HG03558 (cell line): ENCODE measurements around the gene CREB3L1.

Source experiments
- ATAC-seq: cut with Tn5 transposase; IDR thresholded peaks from one replicate; pipeline ENCODE4 v1.9.1; 2021; ENCODE audit warnings: moderate number of reproducible peaks; ENCODE audit not compliant: unreplicated experiment; ENCODE audit errors: extremely low read depth

Gene CREB3L1

DNA sequence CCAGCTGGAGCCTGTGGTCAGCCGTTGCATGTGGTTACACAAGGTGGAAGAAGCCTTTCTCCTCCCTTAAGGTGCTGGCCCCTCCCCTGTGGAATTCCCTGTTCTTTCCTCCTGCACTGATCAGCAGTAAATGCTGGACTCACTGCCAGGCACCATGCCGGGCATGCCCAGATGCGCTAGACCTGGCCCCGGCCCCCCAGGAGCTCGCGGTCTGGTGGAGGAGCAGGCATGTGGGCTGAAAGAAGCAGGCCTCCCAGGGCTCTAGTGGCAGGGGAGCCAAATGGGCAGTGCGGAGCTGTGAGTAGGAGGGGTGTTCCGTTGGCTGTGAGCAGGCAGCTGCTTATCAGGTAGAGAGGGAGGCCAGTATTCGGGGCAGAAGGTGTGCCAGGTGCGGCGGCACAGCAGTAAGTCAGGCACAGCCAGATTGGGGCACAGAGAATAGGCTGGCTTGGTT is 80.0 kb downstream of the CREB3L1 start:
- ATAC-seq: no peak

DNA sequence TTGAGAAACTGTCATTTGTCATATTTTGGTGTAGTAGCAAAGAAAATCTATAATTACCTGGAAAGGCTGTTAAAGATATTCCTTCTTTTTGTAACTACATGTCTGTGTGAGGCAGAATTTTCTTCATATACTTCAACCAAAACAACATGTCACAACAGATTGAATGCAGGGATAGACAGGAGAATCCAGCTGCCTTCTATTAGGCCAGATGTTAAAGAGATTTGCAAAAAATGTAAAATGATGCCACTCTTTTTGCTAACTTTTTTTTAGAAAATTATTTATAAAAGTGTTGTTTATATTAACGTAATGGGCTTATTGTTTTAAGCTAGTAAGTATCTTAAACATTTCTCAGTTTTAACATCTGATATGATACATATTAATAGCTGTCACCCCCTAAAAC is 82.5 kb downstream of the CREB3L1 start:
- ATAC-seq: no peak

DNA sequence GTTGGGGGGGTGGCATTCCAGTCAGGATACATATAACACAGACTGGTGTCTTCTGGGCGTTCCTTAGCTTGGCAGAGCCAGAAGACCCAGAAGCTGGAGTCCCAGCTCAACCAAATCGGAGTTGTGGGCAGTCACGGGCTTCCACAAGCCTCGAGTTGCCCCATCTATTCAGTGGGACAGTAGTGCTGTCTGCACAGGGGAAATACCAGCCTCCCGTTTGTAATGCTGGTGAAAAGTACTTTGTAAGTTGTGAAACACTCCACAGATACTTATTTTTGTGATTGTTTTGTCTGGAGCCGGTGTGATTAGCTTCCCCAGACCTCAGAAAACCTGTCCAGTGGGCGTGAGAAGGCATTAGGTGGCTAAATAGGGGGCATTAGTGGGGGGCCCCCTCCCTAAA is 83.4 kb downstream of the CREB3L1 start:
- ATAC-seq: no peak

DNA sequence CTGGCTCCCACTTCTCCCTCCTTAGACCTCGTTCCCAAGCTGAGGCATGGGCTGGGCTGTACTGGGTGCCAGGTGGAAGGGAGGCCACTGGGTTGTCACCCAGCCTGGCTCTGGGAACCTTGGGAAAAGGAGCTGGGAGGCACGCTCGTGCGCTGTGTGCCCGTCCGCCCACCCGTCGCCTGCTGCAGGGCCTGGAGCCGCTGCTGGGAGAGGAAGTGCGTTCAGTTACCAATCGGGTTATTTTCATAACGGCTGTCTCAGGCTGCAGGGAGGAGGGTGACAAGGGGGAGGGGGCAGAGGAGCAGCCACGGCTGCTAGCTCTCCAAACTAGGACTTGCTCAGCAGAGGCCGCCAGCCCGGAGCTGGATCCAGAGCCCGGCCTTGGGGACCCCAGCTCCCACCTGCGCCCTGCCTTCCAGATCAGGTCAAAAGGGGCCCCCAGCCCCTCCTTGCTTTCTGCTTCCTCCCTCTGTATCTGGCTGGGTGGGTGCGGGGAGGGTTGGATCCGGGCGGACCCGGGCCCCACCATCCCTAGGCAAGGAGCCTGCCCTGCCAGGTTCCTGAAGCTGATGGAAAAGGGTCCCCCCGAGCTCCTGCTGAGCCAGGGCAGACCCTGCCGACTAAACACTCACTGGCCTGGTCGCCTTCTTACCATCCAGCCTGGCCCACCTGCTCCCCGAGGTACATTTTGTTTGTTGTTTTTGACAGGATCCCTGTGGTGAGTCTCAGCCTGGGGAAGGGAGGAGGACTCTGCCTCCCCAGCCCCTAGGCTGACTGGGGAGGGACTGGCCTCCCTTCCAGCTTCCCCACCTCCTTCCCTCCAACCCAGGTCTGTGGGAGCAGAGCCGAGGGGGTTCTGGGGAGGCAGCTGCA is 84.1 kb downstream of the CREB3L1 start:
- peak; percentile 69 for ATAC-seq

DNA sequence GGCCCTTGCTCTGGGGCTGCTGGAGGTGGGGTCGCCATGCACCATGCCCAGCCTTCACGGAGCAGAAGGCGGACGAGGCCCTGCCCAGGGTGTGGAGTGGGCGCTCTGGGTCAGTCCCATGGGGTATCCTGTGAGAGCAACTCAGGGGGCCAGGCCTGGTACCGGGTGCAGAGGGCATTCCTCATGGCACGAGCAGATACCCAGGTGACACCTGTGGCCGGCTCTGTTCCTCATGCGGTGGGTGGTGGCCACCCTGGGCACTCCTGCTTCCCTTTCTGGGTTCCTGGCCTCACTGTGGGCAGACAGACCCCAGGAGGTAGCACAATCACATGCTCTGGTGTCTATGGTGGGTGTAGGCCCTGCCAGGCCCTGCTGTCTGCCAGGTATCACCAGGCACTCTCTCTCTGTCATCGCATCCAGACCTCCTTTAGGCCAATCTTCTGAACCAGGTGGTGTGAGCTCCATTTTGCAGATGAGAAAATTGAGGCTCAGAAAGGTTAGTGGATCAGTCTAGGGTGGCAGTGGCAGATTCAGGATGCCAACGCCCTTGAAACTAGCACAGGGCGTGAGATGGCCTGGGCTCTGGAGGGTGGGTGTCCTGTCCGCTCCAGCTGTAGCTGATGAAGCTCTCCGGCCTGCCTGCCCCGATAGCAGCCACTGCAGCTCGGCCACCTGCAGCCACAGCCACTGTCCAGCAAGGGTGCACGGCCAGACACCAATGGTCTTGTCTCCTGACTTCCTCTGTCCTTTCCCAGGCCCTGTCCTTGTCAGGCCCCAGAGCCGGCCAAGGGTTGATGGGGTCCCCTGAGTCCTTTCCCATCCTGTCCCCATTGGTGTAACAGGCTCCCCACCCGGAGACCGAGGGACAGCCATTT is 84.9 kb downstream of the CREB3L1 start:
- ATAC-seq: no peak

DNA sequence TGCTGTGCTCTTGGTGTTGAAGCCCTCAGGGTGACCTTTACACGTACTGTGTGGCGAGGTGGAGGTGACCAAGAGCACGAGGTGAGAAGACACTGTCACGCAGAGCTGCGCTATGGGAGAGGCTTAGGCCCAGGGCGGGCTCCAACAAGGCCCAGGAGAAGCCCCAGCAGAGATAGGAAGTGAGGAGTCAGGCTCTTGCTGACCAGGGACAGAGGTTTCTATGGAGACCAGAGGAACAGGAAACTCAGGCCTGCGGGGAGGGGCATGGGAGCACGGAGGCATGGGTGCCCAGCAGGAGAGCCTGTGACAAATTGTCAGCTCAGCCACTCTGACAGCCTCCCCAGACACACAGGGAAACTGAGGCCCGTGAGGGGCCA is 85.6 kb downstream of the CREB3L1 start:
- no peak for ATAC-seq

DNA sequence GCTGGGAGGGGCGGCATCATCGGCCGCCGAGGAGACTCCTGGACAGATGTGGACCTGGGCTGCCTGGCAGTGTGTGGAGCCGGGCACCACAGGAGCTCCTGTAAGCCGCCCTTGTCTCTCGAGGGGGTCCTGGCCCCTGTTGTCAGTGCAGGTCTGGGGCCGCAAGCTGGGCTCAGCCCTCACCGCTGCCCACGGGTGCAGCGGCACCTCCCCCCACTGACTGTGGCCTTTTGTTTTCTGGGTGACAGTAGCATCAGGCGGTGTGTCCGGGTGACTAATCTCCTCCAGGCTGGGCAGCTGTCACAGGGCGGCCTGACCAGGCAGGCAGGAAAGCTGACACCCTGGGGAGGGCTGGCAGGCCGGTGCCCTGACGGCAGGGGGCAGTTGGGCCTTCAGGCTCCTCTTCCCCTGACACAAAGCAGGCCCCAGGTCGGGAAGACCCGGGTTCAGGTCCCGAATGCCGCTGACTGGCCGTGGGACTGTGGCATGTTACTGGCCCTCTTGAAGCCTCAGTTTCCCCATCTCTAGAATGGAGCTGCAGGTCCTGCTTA is 86.1 kb downstream of the CREB3L1 start:
- ATAC-seq: no peak

DNA sequence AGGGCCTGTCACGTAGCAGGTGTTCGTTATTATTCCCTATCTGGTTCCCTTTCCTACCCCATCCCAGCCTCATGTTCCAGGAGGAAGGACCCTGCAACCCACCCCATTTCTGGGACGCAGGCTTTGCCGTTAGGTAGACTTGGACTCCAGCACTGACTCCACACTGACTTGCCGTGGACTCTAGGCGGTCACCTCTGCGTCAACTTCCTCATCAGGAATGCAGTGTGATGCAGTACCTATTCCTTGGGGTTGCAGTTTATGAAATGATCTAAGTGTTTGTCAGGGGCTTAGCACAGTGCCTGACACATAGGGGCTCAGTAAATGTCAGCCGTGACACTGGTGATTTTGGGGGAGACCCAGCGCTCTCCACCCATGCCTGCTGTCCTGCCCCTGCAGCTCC is 86.6 kb downstream of the CREB3L1 start:
- ATAC-seq: no peak

DNA sequence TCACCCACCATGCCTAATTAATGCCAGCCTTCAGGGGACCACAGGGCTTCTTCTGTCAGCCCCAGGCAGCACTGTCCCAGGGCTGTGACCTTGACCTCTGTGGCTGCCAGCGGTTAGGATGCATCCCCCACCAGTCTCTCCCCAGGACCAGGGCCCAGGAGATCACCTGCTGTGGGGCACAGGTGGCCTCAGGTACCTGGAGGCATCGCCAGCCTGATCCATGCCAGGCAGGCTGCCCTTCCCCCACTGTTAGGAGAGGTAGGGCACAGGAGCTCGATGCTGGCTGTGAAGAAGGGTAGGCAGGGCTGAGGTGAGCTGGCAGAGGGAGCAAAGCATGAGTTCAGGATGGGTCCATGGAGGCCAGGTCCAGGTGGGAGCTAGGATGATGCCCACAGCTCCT is 87.3 kb downstream of the CREB3L1 start:
- ATAC-seq: no peak

DNA sequence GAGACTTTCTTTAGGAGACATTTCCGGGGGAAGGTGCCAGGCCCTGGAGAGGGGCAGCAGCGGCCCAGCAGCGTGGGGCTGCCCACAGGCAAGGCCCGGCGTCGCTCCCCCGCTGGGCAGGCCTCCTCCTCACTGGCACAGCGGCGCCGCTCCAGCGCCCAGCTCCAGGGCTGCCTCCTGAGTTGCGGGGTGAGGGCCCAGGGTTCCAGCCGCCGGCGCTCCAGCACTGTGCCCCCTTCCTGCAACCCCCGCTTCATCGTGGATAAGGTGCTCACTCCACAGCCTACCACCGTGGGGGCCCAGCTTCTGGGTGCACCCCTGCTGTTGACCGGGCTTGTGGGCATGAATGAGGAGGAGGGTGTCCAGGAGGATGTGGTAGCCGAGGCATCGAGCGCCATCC is 88.8 kb downstream of the CREB3L1 start:
- no peak for ATAC-seq

DNA sequence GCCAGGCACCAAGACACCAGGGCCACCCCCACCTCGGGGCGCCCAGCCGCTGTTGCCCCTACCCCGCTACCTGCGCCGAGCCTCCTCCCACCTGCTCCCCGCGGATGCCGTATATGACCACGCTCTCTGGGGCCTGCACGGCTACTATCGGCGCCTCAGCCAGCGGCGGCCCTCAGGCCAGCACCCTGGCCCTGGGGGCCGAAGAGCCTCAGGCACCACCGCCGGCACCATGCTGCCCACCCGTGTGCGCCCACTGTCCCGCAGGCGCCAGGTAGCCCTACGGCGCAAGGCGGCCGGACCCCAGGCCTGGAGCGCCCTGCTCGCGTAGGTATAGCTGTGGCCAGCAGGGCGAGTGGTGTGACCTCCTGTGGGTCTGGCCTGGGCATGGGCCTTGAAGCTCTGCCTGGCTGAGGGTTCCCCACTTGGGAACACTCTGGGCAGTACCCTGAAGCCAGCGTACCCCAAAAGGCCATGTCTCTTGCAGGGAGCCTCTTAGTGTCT is 89.2 kb downstream of the CREB3L1 start:
- ATAC-seq: no peak

DNA sequence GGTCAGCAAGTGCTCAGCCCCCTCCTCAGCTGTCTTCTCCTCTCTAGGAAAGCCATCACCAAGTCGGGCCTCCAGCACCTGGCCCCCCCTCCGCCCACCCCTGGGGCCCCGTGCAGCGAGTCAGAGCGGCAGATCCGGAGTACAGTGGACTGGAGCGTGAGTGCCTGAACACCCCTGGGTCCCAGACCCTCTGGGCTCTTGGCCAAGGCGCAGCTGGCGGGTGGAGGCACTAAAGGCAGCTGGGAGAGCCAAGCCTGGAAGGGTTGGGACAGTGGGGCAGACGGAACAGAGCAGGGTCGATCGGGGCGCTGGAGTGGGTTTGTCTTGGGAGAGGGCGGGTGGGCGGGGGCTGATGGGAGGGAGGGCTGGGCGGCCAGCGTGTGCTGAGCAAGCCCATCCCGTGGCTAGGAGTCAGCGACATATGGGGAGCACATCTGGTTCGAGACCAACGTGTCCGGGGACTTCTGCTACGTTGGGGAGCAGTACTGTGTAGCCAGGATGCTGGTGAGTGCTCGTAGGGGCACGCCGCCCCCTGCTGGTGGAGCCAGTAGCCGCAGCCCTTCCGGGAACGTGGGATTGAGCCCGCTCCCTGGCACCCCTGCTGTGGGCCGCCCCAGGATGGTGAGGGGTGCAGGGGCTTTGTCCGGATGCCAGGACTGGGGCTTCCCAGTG is 89.9 kb downstream of the CREB3L1 start:
- no peak for ATAC-seq

DNA sequence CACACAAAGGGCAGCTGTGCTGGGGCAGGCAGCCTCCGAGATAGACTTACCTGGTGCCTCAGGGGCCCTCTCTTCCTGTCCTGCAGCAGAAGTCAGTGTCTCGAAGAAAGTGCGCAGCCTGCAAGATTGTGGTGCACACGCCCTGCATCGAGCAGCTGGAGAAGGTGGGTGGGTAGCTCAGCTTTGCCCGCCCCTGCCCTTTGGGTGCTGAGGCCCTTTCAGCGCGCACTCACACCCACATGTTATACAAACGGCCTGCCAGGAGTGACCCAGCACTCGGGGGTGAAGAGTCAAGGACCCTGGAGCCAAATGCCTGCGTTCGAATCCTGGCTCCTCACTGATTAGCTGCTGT is 90.4 kb downstream of the CREB3L1 start:
- no peak for ATAC-seq

DNA sequence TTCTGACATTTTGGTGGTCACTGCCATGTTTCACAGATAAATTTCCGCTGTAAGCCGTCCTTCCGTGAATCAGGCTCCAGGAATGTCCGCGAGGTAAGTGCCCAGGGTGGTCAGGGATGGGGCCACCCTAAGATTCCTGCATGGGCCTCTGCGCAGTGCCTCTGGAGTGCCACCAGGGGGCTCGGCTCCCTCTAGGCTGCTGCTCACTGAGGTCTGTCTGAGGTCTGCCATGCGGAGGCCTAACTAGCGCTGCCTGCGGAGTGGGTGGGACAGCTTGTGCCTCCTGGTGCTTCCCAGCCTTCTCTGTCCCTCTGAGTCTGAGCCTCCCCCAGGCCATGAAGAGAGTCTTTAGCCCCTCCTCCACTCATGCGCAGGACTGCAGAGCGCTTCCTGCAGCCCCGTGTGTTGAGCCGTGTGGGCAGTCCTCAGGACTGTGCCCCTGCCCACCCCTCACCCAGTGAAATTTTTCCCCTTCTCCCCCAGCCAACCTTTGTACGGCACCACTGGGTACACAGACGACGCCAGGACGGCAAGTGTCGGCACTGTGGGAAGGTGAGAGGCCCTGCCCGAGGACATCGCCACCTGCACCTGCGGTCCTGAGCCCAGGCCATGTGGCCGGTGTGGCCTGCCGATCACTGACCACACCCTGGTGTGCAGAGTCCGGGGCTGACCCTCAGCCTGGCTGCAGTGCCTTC is 92.1 kb downstream of the CREB3L1 start:
- ATAC-seq: no peak

DNA sequence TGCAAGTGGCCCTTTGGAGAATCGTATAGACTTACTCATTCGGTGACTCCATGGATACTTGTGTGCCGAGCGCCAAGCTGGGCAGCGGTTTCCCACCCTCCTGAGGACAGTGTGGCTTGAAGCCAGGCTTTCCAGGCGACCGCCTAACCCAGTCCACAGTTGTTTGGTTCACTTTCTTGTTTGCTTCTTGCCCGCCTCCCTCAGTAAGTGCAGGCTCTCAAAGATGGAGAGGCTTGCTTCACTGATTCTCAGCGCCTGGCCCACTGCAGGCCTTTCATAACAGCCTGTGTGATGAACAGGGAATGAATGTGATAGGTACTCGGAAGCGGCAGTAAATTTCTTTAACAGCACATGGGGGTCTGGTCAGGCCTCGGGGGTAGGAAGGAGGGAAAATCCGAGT is 92.8 kb downstream of the CREB3L1 start:
- ATAC-seq: no peak
